Mesenteric fat pad (tissue), 1 donor: Measurements from ENCODE around the gene RMDN3. TPM values are rescaled to one million over a fixed set of nuclear protein-coding genes. Genes with fewer than 3 reads are reported as not detected.

Experiments used
- DNase-seq: peaks from one replicate; pipeline ENCODE4 v3.0.0-alpha.2; 2020; ENCODE audit warnings: low spot score
- long read RNA-seq: library from polyadenylated mRNA; unstranded; transcript quantifications from one replicate; pipeline ENCODE4 v2.0.0, GENCODE V29; 2020
- total RNA-seq: library from RNA; stranded (reverse); fragmentation: NEBNext Ultra II Directional; extraction: Animal tissue kit (Norgen Biotek cat#: 25700); gene quantifications from one replicate; pipeline ENCODE4 v1.2.1, GENCODE V29; 2021
- donor health status: DM: yes; HTN: yes; CAD: no.

RMDN3 gene
- 57.0 TPM for total RNA-seq
- long read RNA-seq, transcript RMDN3-202 (13 exons, 2,251 nt), result major isoform, 168 of 310 reads
- long read RNA-seq, partial matches to known transcripts, result 29 of 310 reads
- long read RNA-seq, other reads (novel, unspliced or antisense), result 108 of 310 reads

- peak; percentile 98 for DNase-seq
These were observed at the start of gene RMDN3 for GRCh38 chr15:40754883-40755811. RMDN3 (minus strand) TSS chr15:40755254; CDS start chr15:40754783, 471 bp downstream.

- no peak for DNase-seq
These were observed 48.6 kb upstream of the RMDN3 start for GRCh38 chr15:40803688-40804087.

- no peak for DNase-seq
These were observed 48.0 kb upstream of the RMDN3 start for GRCh38 chr15:40803076-40803475.

GRCh38 chr15:40799523-40799922, 44.5 kb upstream of the RMDN3 start:
- DNase-seq, result no peak

- no peak for DNase-seq
These were observed 41.5 kb upstream of the RMDN3 start for GRCh38 chr15:40796512-40796911.

GRCh38 chr15:40796041-40796440, 41.0 kb upstream of the RMDN3 start:
- DNase-seq, result no peak

GRCh38 chr15:40793216-40793989, 38.3 kb upstream of the RMDN3 start:
- no peak for DNase-seq

- no peak for DNase-seq
These were observed 37.3 kb upstream of the RMDN3 start for GRCh38 chr15:40792394-40792793.

GRCh38 chr15:40790718-40791117, 35.7 kb upstream of the RMDN3 start:
- no peak for DNase-seq

- DNase-seq, result no peak
These were observed 34.9 kb upstream of the RMDN3 start for GRCh38 chr15:40789999-40790398.

- no peak for DNase-seq
These were observed 34.1 kb upstream of the RMDN3 start for GRCh38 chr15:40789119-40789518.

GRCh38 chr15:40787991-40788390, 32.9 kb upstream of the RMDN3 start:
- no peak for DNase-seq

- DNase-seq, result no peak
These were observed 32.3 kb upstream of the RMDN3 start for GRCh38 chr15:40787344-40787841.

- no peak for DNase-seq
These were observed 30.8 kb upstream of the RMDN3 start for GRCh38 chr15:40785814-40786213.

GRCh38 chr15:40785164-40785563, 30.1 kb upstream of the RMDN3 start:
- DNase-seq, result no peak

- no peak for DNase-seq
These were observed 27.7 kb upstream of the RMDN3 start for GRCh38 chr15:40782609-40783227.

GRCh38 chr15:40776537-40777141, 21.6 kb upstream of the RMDN3 start:
- DNase-seq, result no peak

GRCh38 chr15:40775740-40776536, 20.9 kb upstream of the RMDN3 start:
- DNase-seq, result no peak

GRCh38 chr15:40775007-40775406, 20.0 kb upstream of the RMDN3 start:
- DNase-seq, result no peak

GRCh38 chr15:40773902-40774301, 18.8 kb upstream of the RMDN3 start:
- DNase-seq, result no peak
